Measurements from ENCODE around the gene RAPSN.

The RAPSN gene

DNA sequence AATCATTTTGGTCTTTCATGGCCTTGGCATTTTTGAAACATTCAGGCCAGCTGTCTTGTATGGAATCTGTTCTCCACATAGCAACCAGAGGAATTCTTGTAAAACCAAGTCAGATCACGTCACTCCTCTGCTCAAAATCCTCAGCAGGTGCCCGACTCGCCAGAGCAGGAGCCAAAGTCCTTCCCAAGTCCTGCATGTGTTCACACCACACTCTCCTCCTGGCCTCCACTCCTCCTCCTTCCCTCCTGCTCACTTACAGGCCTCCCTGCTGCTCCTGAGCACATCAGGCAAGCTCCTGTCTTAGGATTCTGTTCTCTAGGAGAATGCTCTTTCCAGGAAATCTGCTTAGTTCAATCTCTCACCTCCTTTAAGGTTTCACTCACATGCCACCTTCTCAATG is 15.8 kb downstream of the RAPSN start:
- DNase-seq (ENCODE audit: low spot score), result no peak

GRCh38 chr11:47431356-47432083 is 17.4 kb downstream of the RAPSN start:
- DNase-seq (ENCODE audit: low spot score), result no peak

- DNase-seq (ENCODE audit: low spot score), result no peak
These were observed 18.4 kb downstream of the RAPSN start for GRCh38 chr11:47430524-47430923.

DNA sequence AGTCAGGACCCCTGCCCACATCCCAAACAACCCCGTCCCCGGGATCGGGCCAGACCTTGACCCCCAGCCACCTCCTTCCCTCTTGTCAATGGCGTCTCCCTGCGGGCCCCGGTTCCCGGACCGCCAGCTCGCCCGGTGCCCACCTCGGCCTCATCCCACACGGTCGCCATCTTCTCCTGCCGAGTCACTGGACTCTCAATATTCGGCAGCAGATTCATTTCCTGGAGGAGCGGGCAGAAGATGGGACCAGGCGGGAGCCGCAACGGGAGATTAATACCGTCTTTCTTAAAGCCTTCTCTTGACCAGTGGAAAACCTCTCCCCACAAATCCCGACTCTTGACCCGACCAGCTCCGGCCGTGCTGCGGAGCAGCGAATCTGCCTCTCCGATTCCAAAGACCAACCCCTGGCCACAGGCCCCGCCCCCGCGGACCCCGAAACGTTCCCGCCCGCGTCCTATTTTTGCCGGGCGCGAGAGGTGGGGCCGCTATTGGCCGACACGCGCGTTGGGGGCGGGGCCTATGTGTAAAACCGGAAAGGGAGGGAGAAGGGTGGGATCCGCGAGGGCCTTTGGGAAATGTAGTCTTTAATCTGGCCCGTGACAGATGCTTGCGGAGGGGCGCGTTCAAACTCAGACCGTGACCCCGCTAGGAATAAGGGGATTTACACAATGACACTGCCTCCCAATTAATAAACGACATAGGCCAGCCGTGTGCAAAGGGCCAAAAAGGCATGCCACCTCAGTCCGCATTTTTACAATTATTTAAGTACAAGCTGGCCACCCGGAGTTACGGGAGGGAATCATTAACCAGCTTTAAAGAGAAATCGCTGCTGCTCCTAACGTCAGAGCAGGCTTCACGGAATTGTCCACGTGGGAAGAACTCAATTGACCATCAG is 22.6 kb downstream of the RAPSN start, which contains the start of gene PSMC3:
PSMC3 (minus strand) TSS at position 378 of the 895 bp plus-strand sequence; CDS start at position 218, 160 bp downstream.
- DNase-seq (ENCODE audit: low spot score), result peak; percentile 98

DNA sequence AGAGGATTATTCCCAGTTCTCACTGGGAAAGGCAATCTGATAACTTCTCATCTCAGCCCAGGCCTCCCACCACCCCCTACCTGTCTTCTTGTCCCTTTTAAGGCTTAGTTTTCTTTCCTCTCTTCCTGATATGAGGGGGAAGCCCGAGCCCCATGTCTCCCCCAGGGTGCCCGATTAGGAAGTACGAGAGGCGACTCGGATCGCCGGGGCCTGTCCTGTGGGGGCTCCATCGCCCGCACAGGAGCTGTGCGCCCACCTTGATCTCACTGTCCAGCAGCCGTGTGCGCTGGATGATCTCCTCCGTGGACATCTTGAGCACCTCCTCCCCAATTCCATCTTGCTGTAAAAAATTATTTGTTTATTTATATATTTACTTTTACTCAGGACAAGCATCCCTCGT is 23.3 kb downstream of the RAPSN start:
- DNase-seq (ENCODE audit: low spot score), result no peak

DNA sequence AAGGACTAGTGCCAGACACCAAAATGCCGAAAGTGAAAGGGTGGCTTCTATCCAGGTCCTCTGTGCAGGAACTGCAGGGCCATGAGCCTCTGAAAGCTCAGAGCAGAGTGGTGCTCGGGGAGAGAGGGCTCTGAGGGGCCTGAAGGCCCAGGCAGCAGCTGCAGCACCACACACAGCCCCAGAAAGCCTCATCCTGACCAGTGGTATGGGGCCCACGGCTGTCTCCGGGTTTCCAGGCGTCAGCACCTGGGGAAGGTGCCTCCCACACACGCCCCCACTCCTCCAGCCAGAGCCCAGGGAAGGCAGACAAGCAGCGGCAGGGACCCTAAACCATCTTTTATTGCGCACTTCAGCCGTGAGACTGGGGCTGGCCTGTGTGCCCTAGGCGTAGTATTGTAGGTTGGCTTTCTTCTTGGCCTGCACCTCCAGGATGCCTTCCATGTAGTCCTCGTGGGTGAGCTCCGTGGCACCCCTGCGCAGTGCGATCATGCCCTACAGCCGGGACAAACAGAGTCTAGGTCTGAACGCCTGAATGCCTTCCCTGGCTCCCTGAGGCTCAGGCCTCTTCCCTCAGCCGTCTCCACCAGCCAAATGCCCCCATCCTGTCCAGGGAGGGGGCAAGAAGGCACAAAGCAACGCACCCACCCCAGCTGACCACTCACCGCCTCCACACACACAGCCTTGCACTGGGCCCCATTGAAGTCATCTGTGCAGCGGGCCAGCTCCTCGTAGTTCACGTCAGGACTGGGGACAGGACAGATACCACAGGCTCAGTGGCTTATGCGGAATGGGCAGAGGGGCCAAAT is 30.3 kb downstream of the RAPSN start:
- DNase-seq (ENCODE audit: low spot score), result no peak

DNA sequence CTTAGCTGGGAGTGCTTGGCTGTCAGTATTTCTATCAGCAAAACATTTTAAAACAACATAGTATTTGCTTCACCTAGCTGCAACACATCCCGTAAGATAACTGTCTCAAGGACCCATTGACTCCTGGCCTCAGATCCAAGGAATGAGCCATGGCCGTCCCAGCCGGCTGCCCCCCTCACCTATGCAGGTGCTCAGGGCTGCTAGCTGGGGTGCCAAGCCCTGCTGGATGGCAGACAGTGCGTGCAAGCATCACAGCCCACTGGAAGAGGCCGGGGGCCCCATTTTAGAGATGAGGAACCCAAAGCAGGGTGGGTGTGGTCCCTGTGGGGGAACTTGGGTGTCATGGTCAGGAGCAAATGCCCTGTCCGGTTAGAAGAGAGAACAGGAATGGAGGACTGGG is 31.2 kb downstream of the RAPSN start:
- no peak for DNase-seq (ENCODE audit: low spot score)

DNA sequence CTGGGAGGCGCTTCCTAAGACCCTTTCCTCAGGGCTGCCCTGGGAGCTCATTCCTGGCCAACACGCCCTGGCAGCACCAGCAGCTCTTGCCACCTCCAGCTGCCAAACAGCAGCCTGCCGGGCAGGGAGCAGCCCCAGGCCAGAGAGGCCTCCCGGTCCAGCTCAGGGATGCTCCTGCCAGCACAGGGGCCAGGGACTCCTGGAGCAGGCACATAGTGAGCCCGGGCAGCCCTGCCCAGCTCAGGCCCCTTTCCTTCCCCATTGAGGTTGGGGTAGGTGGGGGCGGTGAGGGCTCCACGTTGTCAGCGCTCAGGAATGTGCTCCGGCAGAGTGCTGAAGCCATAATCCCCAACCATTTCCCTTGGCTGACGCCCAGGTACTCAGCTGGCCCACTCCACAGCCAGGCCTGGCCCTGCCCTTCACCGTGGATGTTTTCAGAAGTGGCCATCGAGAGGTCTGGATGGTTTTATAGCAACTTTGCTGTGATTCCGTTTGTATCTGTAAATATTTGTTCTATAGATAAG is 32.9 kb downstream of the RAPSN start:
- no peak for DNase-seq (ENCODE audit: low spot score)

DNA sequence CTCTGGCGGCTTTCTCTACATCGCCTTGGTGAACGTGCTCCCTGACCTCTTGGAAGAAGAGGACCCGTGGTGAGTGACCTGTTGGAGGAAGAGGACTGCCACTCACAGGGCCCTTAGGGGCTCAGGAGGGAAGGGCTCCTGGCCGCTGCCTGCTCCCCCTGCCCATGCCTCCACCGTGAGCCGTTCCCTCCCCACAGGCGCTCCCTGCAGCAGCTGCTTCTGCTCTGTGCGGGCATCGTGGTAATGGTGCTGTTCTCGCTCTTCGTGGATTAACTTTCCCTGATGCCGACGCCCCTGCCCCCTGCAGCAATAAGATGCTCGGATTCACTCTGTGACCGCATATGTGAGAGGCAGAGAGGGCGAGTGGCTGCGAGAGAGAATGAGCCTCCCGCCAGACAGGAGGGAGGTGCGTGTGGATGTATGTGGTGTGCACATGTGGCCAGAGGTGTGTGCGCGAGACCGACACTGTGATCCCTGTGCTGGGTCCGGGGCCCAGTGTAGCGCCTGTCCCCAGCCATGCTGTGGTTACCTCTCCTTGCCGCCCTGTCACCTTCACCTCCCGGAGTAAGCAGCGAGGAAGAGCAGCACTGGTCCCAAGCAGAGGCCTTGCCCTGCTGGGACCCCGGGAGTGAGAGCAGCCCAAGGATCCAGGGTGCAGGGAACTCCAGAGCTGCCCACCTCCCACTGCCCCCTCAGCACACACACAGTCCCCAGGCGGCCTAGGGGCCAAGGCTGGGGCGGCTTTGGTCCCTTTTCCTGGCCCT is 33.7 kb downstream of the RAPSN start:
- no peak for DNase-seq (ENCODE audit: low spot score)

DNA sequence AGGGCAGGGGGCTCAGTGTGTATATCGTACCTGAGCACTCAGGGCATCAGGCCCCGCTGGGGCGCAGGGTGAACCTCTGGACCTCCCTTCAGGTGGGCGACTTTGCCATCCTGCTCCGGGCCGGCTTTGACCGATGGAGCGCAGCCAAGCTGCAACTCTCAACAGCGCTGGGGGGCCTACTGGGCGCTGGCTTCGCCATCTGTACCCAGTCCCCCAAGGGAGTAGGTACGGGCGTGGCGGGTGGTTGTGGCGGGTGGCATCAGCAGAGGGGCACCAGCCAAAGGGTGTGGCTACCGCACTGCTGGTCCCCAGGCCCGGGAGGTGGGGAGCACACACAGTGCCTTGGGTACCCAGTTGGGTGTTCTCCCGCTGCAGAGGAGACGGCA is 34.3 kb downstream of the RAPSN start:
- no peak for DNase-seq (ENCODE audit: low spot score)

DNA sequence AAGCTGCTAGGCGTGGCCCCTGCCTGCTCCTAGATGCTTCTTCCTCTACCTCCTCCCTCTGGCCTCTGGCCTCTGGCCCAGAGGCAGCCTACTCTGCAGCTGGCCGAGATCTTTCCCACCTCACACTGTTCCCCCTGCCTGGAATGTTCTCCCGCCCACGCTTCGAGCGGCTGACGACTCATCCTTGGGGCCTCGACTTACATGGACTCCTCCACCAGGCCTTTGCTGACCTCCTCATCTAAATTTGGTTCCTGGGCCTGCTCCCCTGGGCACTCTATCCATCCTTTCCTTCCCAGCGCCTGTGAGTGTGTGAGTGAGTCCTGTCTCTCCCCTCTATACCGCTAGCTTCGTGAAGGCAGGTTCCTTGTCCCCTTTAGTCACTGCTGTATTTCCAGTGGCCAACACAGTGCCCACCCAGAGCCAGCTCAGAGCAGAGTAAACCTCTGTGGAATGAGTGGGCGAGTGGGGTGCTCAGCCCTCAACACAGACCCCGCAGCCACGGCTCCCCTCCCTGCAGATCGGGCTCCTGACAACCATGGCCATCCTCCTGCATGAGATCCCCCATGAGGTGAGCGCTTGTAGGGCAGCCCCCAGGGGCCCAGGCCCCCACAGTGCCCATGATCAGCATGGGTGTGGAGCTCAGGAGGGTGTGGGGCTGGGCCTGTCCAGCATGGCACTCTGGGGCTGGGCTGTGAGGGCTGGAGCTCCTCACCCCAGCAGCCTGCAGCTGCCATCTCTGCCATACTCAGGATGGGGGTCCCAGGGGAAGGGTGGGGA is 34.8 kb downstream of the RAPSN start:
- no peak for DNase-seq (ENCODE audit: low spot score)

DNA sequence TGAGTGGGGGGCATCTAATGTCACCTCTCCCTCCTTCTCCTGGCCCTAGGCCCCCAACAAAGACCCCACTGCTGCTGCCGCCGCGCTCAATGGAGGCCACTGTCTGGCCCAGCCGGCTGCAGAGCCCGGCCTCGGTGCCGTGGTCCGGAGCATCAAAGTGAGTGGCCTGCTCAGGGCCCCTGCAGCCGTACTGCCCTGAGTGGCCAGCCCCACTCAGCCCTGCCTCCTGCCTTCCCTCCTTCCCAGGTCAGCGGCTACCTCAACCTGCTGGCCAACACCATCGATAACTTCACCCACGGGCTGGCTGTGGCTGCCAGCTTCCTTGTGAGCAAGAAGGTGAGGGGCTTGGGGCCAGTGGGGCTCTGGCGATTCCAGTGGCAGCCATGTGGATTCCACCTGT is 35.6 kb downstream of the RAPSN start:
- DNase-seq (ENCODE audit: low spot score), result no peak

DNA sequence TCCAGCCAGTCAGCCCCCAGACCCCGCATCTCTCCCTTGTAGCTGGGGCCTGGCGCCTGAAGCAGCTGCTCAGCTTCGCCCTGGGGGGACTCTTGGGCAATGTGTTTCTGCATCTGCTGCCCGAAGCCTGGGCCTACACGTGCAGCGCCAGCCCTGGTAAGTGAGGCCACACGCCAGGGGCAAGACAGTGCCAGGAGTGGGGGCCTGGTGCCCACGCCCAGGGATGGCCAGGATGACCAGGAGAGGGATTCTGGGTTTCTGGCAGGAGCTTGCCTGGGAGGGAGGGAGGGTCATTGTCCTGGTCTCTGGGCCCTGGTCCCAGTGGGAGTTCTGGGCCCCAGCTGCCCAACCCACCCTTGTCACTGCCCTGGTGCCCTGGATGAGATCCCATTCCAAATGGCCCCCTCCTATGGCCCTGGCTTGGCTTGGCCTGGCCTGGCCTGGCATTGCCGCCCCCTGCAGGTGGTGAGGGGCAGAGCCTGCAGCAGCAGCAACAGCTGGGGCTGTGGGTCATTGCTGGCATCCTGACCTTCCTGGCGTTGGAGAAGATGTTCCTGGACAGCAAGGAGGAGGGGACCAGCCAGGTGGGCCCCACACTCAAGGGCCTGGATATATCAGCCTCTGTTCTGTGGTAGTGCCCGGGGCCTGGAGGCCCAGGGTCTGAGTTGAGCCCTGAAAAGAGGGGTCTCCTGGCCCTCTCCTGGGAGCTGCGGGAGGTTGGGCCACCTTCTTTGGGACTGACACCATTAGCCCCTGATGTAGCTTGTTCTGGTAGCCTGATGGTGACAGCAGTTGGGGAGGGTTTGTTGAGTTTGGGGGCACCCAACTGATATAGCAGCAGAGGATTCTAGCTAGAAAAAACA is 36.8 kb downstream of the RAPSN start:
- peak; percentile 62 for DNase-seq (ENCODE audit: low spot score)

DNA sequence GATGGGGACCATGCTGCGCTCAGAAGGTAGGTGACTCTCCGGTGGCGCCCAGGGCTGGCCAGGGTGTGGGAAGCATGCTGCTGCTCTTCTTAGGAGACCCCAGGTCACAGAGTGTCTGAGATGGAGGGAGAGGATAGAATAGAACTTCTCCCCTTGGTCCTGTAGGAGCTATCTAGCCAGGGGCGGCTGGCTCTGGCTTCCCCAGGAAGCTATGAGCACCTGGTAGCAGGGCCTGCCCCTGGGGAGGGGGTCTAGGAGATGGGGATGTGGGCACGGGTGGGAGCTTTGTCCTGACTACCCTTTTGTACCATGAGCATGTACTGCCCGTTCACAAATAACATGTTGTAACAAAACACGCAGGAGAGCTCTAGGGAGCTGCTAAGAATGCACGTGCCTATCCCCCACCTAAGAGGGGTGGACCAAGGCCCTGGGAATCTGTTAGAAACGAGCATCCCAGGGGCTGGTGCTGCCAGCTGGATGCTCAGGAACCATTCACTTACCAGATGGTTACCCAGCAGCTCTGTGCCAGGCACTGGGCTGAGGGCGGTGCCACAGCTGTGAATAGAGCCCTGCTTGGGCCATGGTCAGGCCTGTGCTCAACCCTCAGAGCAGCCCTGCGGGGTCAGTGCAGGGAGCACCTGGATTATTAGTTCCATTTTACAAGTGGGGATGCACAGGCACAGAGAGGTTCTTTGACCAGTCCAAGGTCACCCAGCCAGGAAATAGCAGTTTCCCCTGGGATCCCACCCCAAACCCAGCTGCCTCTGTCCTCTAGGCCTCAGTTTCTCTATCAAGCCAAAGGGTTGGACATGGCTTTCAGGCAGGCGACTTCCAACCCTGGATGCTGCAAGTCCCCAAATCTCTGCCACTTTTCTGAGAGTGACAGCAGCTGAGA is 38.3 kb downstream of the RAPSN start:
- DNase-seq (ENCODE audit: low spot score), result no peak

GRCh38 chr11:47409440-47410369 is 39.2 kb downstream of the RAPSN start:
- no peak for DNase-seq (ENCODE audit: low spot score)

DNA sequence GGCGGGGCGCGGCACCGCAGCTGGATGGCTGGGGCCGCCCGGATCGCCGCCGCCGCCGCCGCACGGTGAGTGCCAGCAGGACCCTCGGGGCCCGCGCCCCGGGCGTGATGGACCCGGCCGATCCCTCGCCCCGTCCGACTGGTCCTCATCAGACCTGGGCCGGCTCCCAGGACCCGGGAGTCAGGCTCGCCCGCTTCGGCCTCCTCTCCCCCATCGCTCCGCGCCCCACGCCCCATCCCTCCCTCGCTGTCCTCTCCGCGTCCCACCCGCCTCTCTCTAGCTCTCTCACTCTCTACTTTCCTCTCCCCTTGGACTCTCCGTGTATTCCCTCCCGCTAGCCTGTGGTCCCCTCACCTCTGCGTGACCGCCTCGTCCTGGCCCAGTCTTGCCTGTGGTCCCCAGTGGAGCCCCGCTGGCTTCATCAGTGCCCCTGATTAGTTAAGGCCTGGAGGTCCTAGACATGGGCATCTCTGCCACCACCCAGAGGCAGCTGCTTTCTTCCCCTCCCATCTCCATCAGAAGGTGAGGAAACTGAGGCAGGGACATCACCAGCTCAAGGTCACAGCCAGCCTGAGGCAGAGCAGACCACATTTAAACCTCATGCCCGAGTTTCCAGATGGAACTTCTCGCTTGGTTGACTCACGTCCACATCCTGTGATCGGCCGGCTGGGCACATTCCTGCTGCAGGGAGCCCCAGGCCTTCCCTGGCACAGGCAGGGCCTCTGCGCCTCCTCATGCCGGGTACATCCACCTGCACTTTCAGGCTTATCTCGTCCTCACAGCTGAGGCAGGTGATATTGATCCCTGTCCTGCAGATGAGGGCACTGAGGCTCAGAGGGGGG is 40.1 kb downstream of the RAPSN start:
- DNase-seq (ENCODE audit: low spot score), result no peak
